ENCODE data around the gene SLC11A1. TPM values are rescaled to one million over a fixed set of nuclear protein-coding genes. Genes with fewer than 3 reads are reported as not detected.

SLC11A1 gene
- total and polyA plus RNA-seq, 2 donors (not counting 1 experiment from before 2014, with no cell fraction given): 0.03 to 0.17 TPM

DNA sequence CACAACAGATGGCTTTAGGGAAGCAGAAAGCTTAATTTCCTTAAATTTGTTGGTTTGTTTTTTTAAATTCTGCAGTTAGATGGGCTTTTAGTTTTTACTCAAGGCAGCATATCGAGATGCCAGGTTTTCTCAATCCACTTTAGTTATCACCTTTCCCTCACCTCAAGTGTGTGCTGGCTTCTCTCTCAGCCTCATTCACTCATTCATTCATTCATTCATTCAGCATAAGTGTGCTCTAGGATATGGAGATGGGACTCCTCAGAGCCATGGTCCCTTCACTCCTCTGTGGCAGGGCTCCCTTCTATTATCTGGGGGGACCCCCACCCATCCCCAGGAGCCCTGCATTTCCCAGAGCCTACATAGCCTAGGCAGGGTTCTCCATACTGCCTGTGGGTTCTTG is 55.9 kb downstream of the SLC11A1 start:
- no peaks in the 10 kb centered on the region for H3K9me3 ChIP-seq (ENCODE audit: control insufficient read depth, insufficient read depth, low read depth, low read length)
- no peak overlapping the region for H3K4me2 ChIP-seq (ENCODE audit: extremely low read depth, insufficient read depth, low read length)
- H3K36me3 ChIP-seq (ENCODE audit: control insufficient read depth, insufficient read depth, low read length): no peaks in the 10 kb centered on the region
- H4K20me1 ChIP-seq (ENCODE audit: control insufficient read depth, extremely low read depth, insufficient read depth, low read length): no peaks in the 10 kb centered on the region
- H2AFZ ChIP-seq (ENCODE audit: low read length): no peak overlapping the region
- H3K9ac ChIP-seq (ENCODE audit: insufficient read depth, low read length): no peak overlapping the region
- no peaks in the 10 kb centered on the region for H3K27me3 ChIP-seq (ENCODE audit: control insufficient read depth, insufficient read depth, low read length)
- no peak overlapping the region for H3K27ac ChIP-seq (ENCODE audit: insufficient read depth, low read length)
- no peak overlapping the region for H3K4me3 ChIP-seq (replicated peaks in 1 of 4; ENCODE audit: control extremely low read depth in 1 of 4, insufficient read depth in 1 of 4, low read depth in 3 of 4, low read length in 4 of 4)
- DNase-seq (ENCODE audit: low read depth in 2 of 2): no peak
- TF ChIP-seq EZH2 (IDR thresholded peaks at IDR 0.05; ENCODE audit: low read length, missing control alignments): no peak
- TF ChIP-seq, protein P1, sequence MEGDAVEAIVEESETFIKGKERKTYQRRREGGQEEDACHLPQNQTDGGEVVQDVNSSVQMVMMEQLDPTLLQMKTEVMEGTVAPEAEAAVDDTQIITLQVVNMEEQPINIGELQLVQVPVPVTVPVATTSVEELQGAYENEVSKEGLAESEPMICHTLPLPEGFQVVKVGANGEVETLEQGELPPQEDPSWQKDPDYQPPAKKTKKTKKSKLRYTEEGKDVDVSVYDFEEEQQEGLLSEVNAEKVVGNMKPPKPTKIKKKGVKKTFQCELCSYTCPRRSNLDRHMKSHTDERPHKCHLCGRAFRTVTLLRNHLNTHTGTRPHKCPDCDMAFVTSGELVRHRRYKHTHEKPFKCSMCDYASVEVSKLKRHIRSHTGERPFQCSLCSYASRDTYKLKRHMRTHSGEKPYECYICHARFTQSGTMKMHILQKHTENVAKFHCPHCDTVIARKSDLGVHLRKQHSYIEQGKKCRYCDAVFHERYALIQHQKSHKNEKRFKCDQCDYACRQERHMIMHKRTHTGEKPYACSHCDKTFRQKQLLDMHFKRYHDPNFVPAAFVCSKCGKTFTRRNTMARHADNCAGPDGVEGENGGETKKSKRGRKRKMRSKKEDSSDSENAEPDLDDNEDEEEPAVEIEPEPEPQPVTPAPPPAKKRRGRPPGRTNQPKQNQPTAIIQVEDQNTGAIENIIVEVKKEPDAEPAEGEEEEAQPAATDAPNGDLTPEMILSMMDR (conservative IDR thresholded peaks at IDR 0.05 in 1 of 2, IDR thresholded peaks at IDR 0.05 in 1 of 2; ENCODE audit: low read depth in 1 of 2, low read length in 2 of 2): no peak
- no peaks in the 10 kb centered on the region for H3K79me2 ChIP-seq (ENCODE audit: control insufficient read depth, insufficient read depth, low read length)
- no peaks in the 10 kb centered on the region for H3K4me1 ChIP-seq (ENCODE audit: control insufficient read depth, extremely low read depth, insufficient read depth, low read length)

DNA sequence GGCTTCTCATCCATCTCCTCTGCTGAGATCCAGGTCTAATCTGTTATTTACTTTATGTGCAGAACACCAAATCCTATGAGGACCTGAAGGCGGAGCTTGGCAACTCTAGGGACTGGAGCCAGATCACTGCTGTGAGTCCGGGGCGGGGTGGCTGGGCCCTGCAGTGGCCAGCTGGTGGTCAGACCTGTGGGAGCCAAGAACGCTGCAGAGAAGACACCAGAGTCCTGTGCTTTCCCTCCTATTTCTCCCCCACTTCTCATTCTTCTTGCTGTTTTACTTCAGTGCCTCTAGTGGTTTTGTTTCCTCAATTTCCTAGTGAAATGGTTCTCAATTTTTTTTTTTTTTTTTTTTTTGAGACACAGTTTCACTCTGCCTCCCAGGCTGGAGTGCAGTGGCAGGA is 56.5 kb downstream of the SLC11A1 start:
- Histone ChIP-seq H3K27ac (ENCODE audit: insufficient read depth, low read length) (no peak overlapping the region), H3K36me3 (ENCODE audit: control insufficient read depth, insufficient read depth, low read length) (no peaks in the 10 kb centered on the region), H3K27me3 (ENCODE audit: control insufficient read depth, insufficient read depth, low read length) (no peaks in the 10 kb centered on the region), H3K9ac (ENCODE audit: insufficient read depth, low read length) (no peak overlapping the region), H3K4me2 (ENCODE audit: extremely low read depth, insufficient read depth, low read length) (no peak overlapping the region), H3K4me1 (ENCODE audit: control insufficient read depth, extremely low read depth, insufficient read depth, low read length) (no peaks in the 10 kb centered on the region), H4K20me1 (ENCODE audit: control insufficient read depth, extremely low read depth, insufficient read depth, low read length) (no peaks in the 10 kb centered on the region), H3K79me2 (ENCODE audit: control insufficient read depth, insufficient read depth, low read length) (no peaks in the 10 kb centered on the region), H3K4me3 (replicated peaks in 1 of 4; ENCODE audit: control extremely low read depth in 1 of 4, insufficient read depth in 1 of 4, low read depth in 3 of 4, low read length in 4 of 4) (no peak overlapping the region), H2AFZ (ENCODE audit: low read length) (no peak overlapping the region), H3K9me3 (ENCODE audit: control insufficient read depth, insufficient read depth, low read depth, low read length) (no peaks in the 10 kb centered on the region)
- TF ChIP-seq, protein P1 (conservative IDR thresholded peaks at IDR 0.05 in 1 of 2, IDR thresholded peaks at IDR 0.05 in 1 of 2; ENCODE audit: low read depth in 1 of 2, low read length in 2 of 2): no peak
- TF ChIP-seq EZH2 (IDR thresholded peaks at IDR 0.05; ENCODE audit: low read length, missing control alignments): no peak
- no peak for DNase-seq (ENCODE audit: low read depth in 2 of 2)

DNA sequence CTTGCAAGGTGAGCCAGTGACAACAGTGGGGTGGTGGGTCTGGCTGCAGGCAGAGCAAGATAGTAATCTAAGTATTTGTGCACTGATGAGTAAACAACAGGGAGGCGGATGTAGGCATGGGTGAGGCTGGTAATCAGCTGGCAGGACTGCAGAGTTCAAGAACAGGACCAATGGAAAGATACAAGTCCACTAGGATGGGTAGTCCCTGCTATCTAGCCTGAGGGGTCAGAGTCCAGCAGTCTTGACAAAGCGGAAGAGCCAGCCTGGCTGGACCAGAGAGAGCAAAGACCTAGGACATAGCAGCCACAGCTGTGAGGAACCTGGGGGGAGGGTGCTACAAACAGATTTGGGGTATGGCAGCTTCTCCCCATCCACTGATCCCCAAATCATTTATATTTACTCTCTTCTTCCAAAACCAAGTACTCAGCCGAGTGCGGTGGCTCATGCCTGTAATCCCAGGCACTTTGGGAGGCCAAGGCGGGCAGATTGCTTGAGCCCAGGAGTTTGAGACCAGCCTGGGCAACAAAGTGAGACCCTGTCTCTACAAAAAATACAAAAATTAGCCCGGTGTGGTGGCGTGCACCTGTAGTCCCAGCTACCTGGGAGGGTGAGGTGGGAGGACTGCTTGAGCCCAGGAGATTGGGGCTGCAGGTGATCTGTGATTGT is 62.8 kb downstream of the SLC11A1 start:
- H3K36me3 ChIP-seq (ENCODE audit: control insufficient read depth, insufficient read depth, low read length): no peaks in the 10 kb centered on the region
- H3K4me3 ChIP-seq (replicated peaks in 1 of 4; ENCODE audit: control extremely low read depth in 1 of 4, insufficient read depth in 1 of 4, low read depth in 3 of 4, low read length in 4 of 4): no peak overlapping the region
- H3K9me3 ChIP-seq (ENCODE audit: control insufficient read depth, insufficient read depth, low read depth, low read length): no peaks in the 10 kb centered on the region
- H3K4me2 ChIP-seq (ENCODE audit: extremely low read depth, insufficient read depth, low read length): no peak overlapping the region
- H3K4me1 ChIP-seq (ENCODE audit: control insufficient read depth, extremely low read depth, insufficient read depth, low read length): peaks cover 3% of the 10 kb centered on the region
- no peaks in the 10 kb centered on the region for H3K27me3 ChIP-seq (ENCODE audit: control insufficient read depth, insufficient read depth, low read length)
- no peak for DNase-seq (ENCODE audit: low read depth in 2 of 2)
- TF ChIP-seq, protein P1 (conservative IDR thresholded peaks at IDR 0.05 in 1 of 2, IDR thresholded peaks at IDR 0.05 in 1 of 2; ENCODE audit: low read depth in 1 of 2, low read length in 2 of 2): no peak
- TF ChIP-seq EZH2 (IDR thresholded peaks at IDR 0.05; ENCODE audit: low read length, missing control alignments): no peak
- no peak overlapping the region for H2AFZ ChIP-seq (ENCODE audit: low read length)
- H3K27ac ChIP-seq (ENCODE audit: insufficient read depth, low read length): no peak overlapping the region
- no peaks in the 10 kb centered on the region for H3K79me2 ChIP-seq (ENCODE audit: control insufficient read depth, insufficient read depth, low read length)
- H4K20me1 ChIP-seq (ENCODE audit: control insufficient read depth, extremely low read depth, insufficient read depth, low read length): no peaks in the 10 kb centered on the region
- no peak overlapping the region for H3K9ac ChIP-seq (ENCODE audit: insufficient read depth, low read length)
